H1 (cell line): ENCODE results near the gene CHST12. TPM values are rescaled to one million over a fixed set of nuclear protein-coding genes. Genes with fewer than 3 reads are reported as not detected.
"Not testable (repeated sequence)": the region's sequence is repeated elsewhere in the genome, so short reads cannot be mapped to it uniquely, and the experiment has no call there.

ENCODE experiments used
- CTCF ChIA-PET: fragments of 300-600 bp; sonication (Branson Sonifier 250); formaldehyde crosslinking; loops from one replicate; lab custom pipeline; 2021; ENCODE audit not compliant: partially characterized antibody; lab: Charles Lee
- POLR2A ChIA-PET: fragments of 300-600 bp; sonication (Branson Sonifier 250); formaldehyde crosslinking; loops from one replicate; lab custom pipeline; 2021; ENCODE audit warnings: inconsistent platforms; ENCODE audit not compliant: partially characterized antibody; lab: Charles Lee
- DNase-seq, 2 experiments: peaks; one replicate each; pipeline versions ENCODE4 v3.0.0 to v3.0.0-alpha.2; 2010 to 2022; ENCODE audit warnings: low spot score in 2 of 2, low read depth in 1 of 2, mixed read lengths in 1 of 2
- FAIRE-seq: peaks from 2 replicates; lab custom pipeline; 2011; peaks lifted over from hg19 to GRCh38; lab: Jason Lieb, UNC
- H2AFZ ChIP-seq: 2 replicates; pipeline ENCODE4 v1.8.1; 2012; ENCODE audit warnings: low read length, inconsistent platforms
- H2AK5ac ChIP-seq: 2 replicates; pipeline ENCODE4 v1.6.1; 2013; ENCODE audit warnings: low read depth, low read length
- H2BK120ac ChIP-seq: replicated peaks from 2 replicates; pipeline ENCODE3; 2013; ENCODE audit warnings: low read depth, low read length, inconsistent platforms
- H2BK12ac ChIP-seq: 2 replicates; pipeline ENCODE4 v1.6.1; 2013; ENCODE audit warnings: low read depth, low read length
- H2BK15ac ChIP-seq: 2 replicates; pipeline ENCODE4 v1.6.1; 2013; ENCODE audit warnings: low read length
- H2BK20ac ChIP-seq: 2 replicates; pipeline ENCODE4 v1.6.1; 2013; ENCODE audit warnings: low read length
- H2BK5ac ChIP-seq: 2 replicates; pipeline ENCODE4 v1.6.1; 2013; ENCODE audit warnings: low read depth, low read length
- H3K14ac ChIP-seq: 2 replicates; pipeline ENCODE4 v1.6.1; 2013; ENCODE audit warnings: inconsistent platforms; ENCODE audit not compliant: insufficient read length
- H3K18ac ChIP-seq: 2 replicates; pipeline ENCODE4 v1.6.1; 2013; ENCODE audit warnings: low read length; ENCODE audit errors: extremely low read depth
- H3K23ac ChIP-seq: 2 replicates; pipeline ENCODE4 v1.6.1; 2013; ENCODE audit warnings: inconsistent platforms; ENCODE audit not compliant: insufficient read length
- H3K23me2 ChIP-seq: 2 replicates; pipeline ENCODE4 v1.6.1; 2013; ENCODE audit warnings: low read depth, low read length
- H3K27ac ChIP-seq: 2 replicates; pipeline ENCODE4 v1.6.1; 2011; ENCODE audit warnings: low read depth, low read length, inconsistent platforms
- H3K27me3 ChIP-seq, 4 experiments: replicated peaks in 1 of 4; 1 replicate in 1 of 4; 2 replicates in 3 of 4; pipeline versions ENCODE4 v1.6.1 to v1.8.1; 2011 to 2013; ENCODE audit warnings: low read length in 3 of 4, mild to moderate bottlenecking in 3 of 4, inconsistent platforms in 2 of 4, mixed read lengths in 2 of 4, moderate library complexity in 1 of 4; ENCODE audit not compliant: control insufficient read depth in 3 of 4, insufficient read depth in 3 of 4; ENCODE audit errors: extremely low read depth in 1 of 4
- H3K36me3 ChIP-seq, 4 experiments: 2 replicates each; pipeline versions ENCODE4 v1.6.1 to v1.8.1; 2011 to 2013; ENCODE audit warnings: mild to moderate bottlenecking in 4 of 4, low read length in 3 of 4, moderate library complexity in 2 of 4, control low read depth in 1 of 4, inconsistent platforms in 1 of 4; ENCODE audit not compliant: insufficient read depth in 4 of 4, control insufficient read depth in 2 of 4
- H3K4ac ChIP-seq: replicated peaks from 2 replicates; pipeline ENCODE3; 2013; ENCODE audit warnings: low read length, low read depth, mixed read lengths, inconsistent platforms; ENCODE audit not compliant: insufficient read length
- H3K4me1 ChIP-seq, 4 experiments: replicated peaks in 1 of 4; 1 replicate in 1 of 4; 2 replicates in 3 of 4; pipeline versions ENCODE4 v1.6.1 to v1.8.1; 2011 to 2013; ENCODE audit warnings: low read length in 3 of 4, inconsistent platforms in 2 of 4, mixed read lengths in 1 of 4; ENCODE audit not compliant: insufficient read depth in 4 of 4, control insufficient read depth in 3 of 4
- H3K4me2 ChIP-seq, 2 experiments: 2 replicates each; pipeline versions ENCODE4 v1.6.1 to v1.8.1; 2011 to 2013; ENCODE audit warnings: low read depth in 2 of 2, low read length in 2 of 2, control low read depth in 1 of 2, inconsistent platforms in 1 of 2, mild to moderate bottlenecking in 1 of 2; ENCODE audit not compliant: insufficient read depth in 1 of 2
- H3K4me3 ChIP-seq, 4 experiments: fragments of 200-600, 300-600 bp in 1 of 4; sonication (generic), shearing (Covaris generic), sonication (Bioruptor Twin) in 1 of 4; 2 replicates each; pipeline versions ENCODE4 v1.5.1 to v1.8.1; 2011 to 2016; ENCODE audit warnings: low read length in 4 of 4, low read depth in 3 of 4, control low read depth in 2 of 4, inconsistent platforms in 2 of 4, mild to moderate bottlenecking in 2 of 4, mixed read lengths in 1 of 4, moderate library complexity in 1 of 4; ENCODE audit not compliant: insufficient read depth in 2 of 4; ENCODE audit errors: extremely low read depth in 1 of 4
- H3K56ac ChIP-seq: replicated peaks from 2 replicates; pipeline ENCODE3; 2013; ENCODE audit warnings: low read depth, mild to moderate bottlenecking, mixed read lengths, low read length, inconsistent platforms; ENCODE audit not compliant: insufficient read length
- H3K79me1 ChIP-seq: 2 replicates; pipeline ENCODE4 v1.6.1; 2013; ENCODE audit warnings: low read depth, low read length, control low read depth
- H3K79me2 ChIP-seq, 2 experiments: 2 replicates each; pipeline versions ENCODE4 v1.6.1 to v1.8.1; 2012 to 2013; ENCODE audit warnings: low read length in 2 of 2, mild to moderate bottlenecking in 2 of 2, inconsistent platforms in 1 of 2; ENCODE audit not compliant: insufficient read depth in 2 of 2, control insufficient read depth in 1 of 2
- H3K9ac ChIP-seq, 4 experiments: replicated peaks in 1 of 4; 1 replicate in 1 of 4; 2 replicates in 3 of 4; pipeline versions ENCODE4 v1.6.1 to v1.8.1; 2011 to 2013; ENCODE audit warnings: low read depth in 3 of 4, low read length in 3 of 4, control low read depth in 2 of 4, mild to moderate bottlenecking in 2 of 4, moderate library complexity in 2 of 4, inconsistent platforms in 1 of 4; ENCODE audit errors: extremely low read depth in 1 of 4
- H3K9me3 ChIP-seq, 2 experiments: 2 replicates each; pipeline versions ENCODE4 v1.6.1 to v1.8.1; 2012 to 2013; ENCODE audit warnings: mild to moderate bottlenecking in 2 of 2, moderate library complexity in 2 of 2, control low read depth in 1 of 2, inconsistent platforms in 1 of 2, low read depth in 1 of 2, low read length in 1 of 2, mixed read lengths in 1 of 2; ENCODE audit not compliant: insufficient read depth in 2 of 2
- H4K20me1 ChIP-seq, 2 experiments: replicated peaks in 1 of 2; 2 replicates each; pipeline versions ENCODE3 to v1.8.1; 2011 to 2013; ENCODE audit warnings: inconsistent platforms in 2 of 2, low read length in 2 of 2, mild to moderate bottlenecking in 1 of 2; ENCODE audit not compliant: insufficient read depth in 2 of 2, control insufficient read depth in 1 of 2
- H4K5ac ChIP-seq: 2 replicates; pipeline ENCODE4 v1.6.1; 2013; ENCODE audit warnings: low read length, low read depth, mixed read lengths, inconsistent platforms; ENCODE audit not compliant: insufficient read length
- H4K8ac ChIP-seq: 2 replicates; pipeline ENCODE4 v1.8.0; 2013; ENCODE audit warnings: mild to moderate bottlenecking, moderate library complexity, low read length, inconsistent platforms; ENCODE audit not compliant: insufficient read depth; ENCODE audit errors: extremely low read depth
- H4K91ac ChIP-seq: replicated peaks from 2 replicates; pipeline ENCODE3; 2013; ENCODE audit warnings: low read length, mixed read lengths, inconsistent platforms; ENCODE audit not compliant: insufficient read length
- WGBS, 2 experiments: shearing (Covaris generic) in 1 of 2; methylation state at CpG; one replicate each; pipeline versions ENCODE4 v1.1.6 to v1.1.7; 2013 to 2015; ENCODE audit warnings: low lambda C conversion rate in 2 of 2, mixed read lengths in 2 of 2, inconsistent platforms in 1 of 2, low coverage in 1 of 2, missing lambda C conversion rate in 1 of 2; ENCODE audit not compliant: insufficient replicate concordance in 2 of 2, insufficient coverage in 1 of 2, insufficient read length in 1 of 2; ENCODE audit errors: extremely low coverage in 1 of 2, missing lambda C conversion rate in 1 of 2; 5-methylcytosine and 5-hydroxymethylcytosine counted together
- polyA plus RNA-seq, 7 experiments: library from polyadenylated mRNA; depleted of rRNA in 3 of 7; stranded (reverse) in 5 of 7; unstranded in 2 of 7; fragments of >200 nt in 5 of 7; fragments of 200-250 nt in 2 of 7; gene quantifications; 1 replicate in 5 of 7; 2 replicates in 1 of 7; 4 replicates in 1 of 7; pipeline versions ENCODE4 v1.2.1 to v1.2.3, GENCODE V29; 2011 to 2013; ENCODE audit warnings: missing spikeins in 2 of 7, mixed read lengths in 2 of 7
- total RNA-seq: library from RNA; stranded (reverse); fragmentation: NEBNext Ultra II Directional; extraction: Animal tissue kit (Norgen Biotek cat#: 25700); gene quantifications from 2 replicates; pipeline ENCODE4 v1.2.1, GENCODE V29; 2021

The CHST12 gene
- total and polyA plus RNA-seq, 2 of the 8 experiments (the other 6 are each of a cell fraction or from before 2014, with no cell fraction given), result 13.4 to 24.1 TPM

DNA sequence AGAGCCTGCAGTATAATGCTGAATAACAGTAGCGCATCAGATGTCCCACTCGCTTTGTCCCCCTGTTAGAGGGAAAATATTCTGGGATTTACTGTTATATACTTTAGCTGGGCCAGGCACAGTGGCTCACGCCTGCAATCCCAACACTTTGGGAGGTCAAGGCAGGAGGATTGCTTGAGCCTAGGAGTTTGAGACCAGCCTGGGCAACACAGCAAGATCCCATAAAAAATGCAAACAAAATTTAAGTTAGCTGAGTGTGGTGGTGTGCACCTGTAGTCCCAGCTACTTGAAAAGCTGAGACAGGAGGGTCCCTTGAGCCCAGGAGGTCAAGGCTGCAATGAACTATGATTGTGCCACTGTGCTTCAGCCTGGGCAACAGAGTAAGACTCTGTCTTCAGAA lies 50.4 kb downstream of the CHST12 start:
- not testable (repeated sequence) for H3K27me3 ChIP-seq
- ChIA-PET POLR2A (interaction anchor here (0.7 kb wide), 1 partner anchor 75 kb away, joined by 3 read pairs; no protein-coding TSS in a partner anchor), CTCF (interaction anchor here (1.2 to 7.6 kb wide), 7 partner anchors 14 to 246 kb away, joined by 3 to 266 read pairs (median 9); no protein-coding TSS in a partner anchor)

More for the DNA sequence above, 50.4 kb downstream of the CHST12 start:
- not testable (repeated sequence) for H2BK5ac ChIP-seq, H3K79me1 ChIP-seq, H3K9ac ChIP-seq, H4K5ac ChIP-seq, H3K79me2 ChIP-seq, H3K4me3 ChIP-seq, H3K27ac ChIP-seq, H2BK120ac ChIP-seq, H3K23ac ChIP-seq, H3K4me1 ChIP-seq, H3K14ac ChIP-seq, H4K20me1 ChIP-seq, DNase-seq, H3K9me3 ChIP-seq, H3K18ac ChIP-seq, H2AK5ac ChIP-seq, H3K4me2 ChIP-seq, H4K8ac ChIP-seq, FAIRE-seq, H3K56ac ChIP-seq, H3K23me2 ChIP-seq, H2BK15ac ChIP-seq, H3K4ac ChIP-seq, H4K91ac ChIP-seq, H2BK12ac ChIP-seq, H3K36me3 ChIP-seq, H2BK20ac ChIP-seq, H2AFZ ChIP-seq
- 95% methylated on average over 3 of the region's 3 CpGs; no CpG with 5 or more reads in 1 of the 2 experiments for WGBS, 2 experiments
